Measurements from ENCODE around the gene ARHGAP24. TPM values are rescaled to one million over a fixed set of nuclear protein-coding genes. Genes with fewer than 3 reads are reported as not detected.
A peak's percentile ranks its signal among the peaks of the same experiment; 100 is the strongest.
"Not testable (repeated sequence)": the region's sequence is repeated elsewhere in the genome, so short reads cannot be mapped to it uniquely, and the experiment has no call there.

The ARHGAP24 gene
- total RNA-seq, 2 donors from 2014 or later = 7.0 TPM; not detected in 1

DNA sequence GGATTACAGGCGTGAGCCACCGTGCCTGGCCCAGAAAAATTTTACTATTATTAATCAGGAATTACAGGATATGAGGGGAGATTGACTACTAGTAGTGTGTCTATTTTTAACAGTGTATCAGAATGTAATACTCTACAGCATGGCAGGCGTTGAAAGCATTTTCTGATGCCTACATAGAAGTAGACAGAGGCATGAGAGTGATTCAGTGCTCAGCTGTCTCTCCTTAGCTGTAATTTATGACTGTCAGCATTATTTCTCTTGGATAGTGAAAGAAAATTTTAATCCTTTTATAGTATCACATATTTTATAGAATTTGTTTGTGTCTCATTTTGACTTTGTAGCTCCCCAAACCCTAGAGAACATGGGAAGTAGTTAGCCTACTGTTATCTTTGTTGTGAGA is 20.7 kb downstream of the ARHGAP24 start:
- H3K9me3 ChIP-seq (ENCODE audit: control insufficient read depth, low read length, poor library complexity, severe bottlenecking) = no peaks in the 10 kb centered on the region
- ATAC-seq = no peak
- Mint-ChIP-seq H3K36me3 (ENCODE audit: low read depth) (no peaks in the 10 kb centered on the region), H3K4me1 (no peaks in the 10 kb centered on the region), H3K4me3 (no peak overlapping the region), H3K27me3 (no peaks in the 10 kb centered on the region), H3K27ac (no peak overlapping the region)
- no peak for DNase-seq

DNA sequence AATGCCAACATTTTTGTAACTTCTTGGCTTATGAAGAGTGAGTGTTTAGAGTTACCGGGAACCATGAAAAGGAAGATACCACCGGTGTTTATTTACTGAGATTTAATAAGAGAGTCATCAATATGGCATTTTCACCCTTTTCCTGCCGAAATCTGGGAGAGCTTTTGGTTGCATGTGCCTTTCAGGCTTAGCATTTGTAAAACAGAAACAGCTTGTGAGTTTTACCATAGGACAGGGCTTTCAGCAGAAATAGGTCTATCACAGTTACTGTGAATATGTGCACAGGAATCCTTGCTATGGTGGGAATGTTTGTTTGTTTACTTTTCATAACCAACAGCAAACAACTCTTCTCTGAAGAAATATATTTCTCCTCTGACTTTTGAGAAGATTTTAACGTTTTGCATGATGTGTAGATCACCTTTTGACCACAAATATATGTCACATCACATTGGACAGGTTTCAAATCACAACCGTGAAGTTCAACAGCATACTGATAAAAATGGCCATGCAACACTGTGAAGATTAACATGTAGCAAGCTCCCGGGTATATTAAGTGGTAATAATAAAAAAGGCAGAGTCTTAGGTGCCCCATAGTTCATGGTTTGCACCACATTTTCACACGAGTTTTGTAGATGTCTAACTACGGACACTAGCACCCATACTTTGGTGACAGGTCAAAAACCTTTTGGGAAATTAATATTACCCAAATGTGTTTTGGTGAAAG is 21.3 kb downstream of the ARHGAP24 start:
- Mint-ChIP-seq H3K27me3 (no peaks in the 10 kb centered on the region), H3K4me1 (no peaks in the 10 kb centered on the region), H3K36me3 (ENCODE audit: low read depth) (no peaks in the 10 kb centered on the region), H3K4me3 (no peak overlapping the region), H3K27ac (no peak overlapping the region)
- no peak for ATAC-seq
- DNase-seq = no peak
- H3K9me3 ChIP-seq (ENCODE audit: control insufficient read depth, low read length, poor library complexity, severe bottlenecking) = no peaks in the 10 kb centered on the region

DNA sequence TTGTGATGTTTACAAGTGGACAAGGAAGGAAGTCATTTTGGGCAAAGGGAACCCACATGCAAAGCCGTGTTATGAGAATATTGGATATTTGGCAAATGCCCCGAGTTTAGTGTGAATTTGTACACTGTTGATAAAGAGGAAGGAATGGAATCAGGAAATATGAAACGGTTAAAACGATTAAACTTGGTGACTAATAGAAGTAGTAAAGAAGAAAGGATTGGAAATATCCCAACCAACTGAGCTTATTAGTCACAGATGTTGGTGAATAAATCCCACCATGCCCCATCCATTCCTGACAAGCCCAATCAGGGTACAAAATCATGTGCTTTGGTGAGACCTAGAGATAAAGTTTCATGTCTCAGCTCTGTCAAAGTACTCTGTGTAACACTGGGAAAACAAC is 22.0 kb downstream of the ARHGAP24 start:
- no peak for DNase-seq
- no peaks in the 10 kb centered on the region for H3K36me3 Mint-ChIP-seq (ENCODE audit: low read depth)
- ATAC-seq = no peak
- H3K9me3 ChIP-seq (ENCODE audit: control insufficient read depth, low read length, poor library complexity, severe bottlenecking) = no peaks in the 10 kb centered on the region
- H3K27ac Mint-ChIP-seq = no peak overlapping the region
- H3K4me3 Mint-ChIP-seq = no peak overlapping the region
- no peaks in the 10 kb centered on the region for H3K4me1 Mint-ChIP-seq
- H3K27me3 Mint-ChIP-seq = no peaks in the 10 kb centered on the region

DNA sequence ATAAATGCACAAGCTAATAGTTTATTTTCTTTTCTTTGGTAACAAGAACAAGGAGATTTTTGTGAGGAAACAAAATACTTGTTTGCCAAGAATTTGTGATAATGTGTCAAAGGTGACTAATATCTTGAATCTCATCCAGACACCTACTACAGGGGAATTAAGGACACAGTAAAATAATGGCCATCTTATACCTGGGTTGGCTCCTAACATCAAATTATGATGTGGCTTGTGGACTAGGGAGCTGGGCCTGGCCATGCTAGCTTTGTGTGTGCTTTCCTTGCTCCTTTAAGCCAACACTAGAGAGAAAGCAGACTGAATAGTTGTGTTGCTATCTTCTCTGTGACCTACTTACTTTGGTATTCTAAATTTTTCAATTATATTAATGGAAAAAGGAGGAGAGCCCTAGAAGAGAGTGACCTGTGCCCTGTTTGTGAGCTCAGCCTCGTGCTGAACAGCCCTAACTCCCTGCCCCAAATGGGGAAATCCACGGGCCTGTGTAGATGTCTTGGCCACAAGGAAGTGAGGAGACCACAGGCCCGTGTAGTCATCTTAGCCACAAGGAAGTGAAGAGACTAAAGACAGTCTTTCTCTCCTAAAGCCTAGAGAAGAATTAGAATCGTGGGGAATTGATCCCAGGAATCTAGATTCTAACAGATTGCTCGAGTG is 23.3 kb downstream of the ARHGAP24 start:
- ATAC-seq (peak; percentile 77), DNase-seq (no peak)
- no peaks in the 10 kb centered on the region for H3K27me3 Mint-ChIP-seq
- H3K4me3 Mint-ChIP-seq = no peak overlapping the region
- no peak overlapping the region for H3K27ac Mint-ChIP-seq
- H3K36me3 Mint-ChIP-seq (ENCODE audit: low read depth) = no peaks in the 10 kb centered on the region
- no peaks in the 10 kb centered on the region for H3K9me3 ChIP-seq (ENCODE audit: control insufficient read depth, low read length, poor library complexity, severe bottlenecking)
- H3K4me1 Mint-ChIP-seq = no peaks in the 10 kb centered on the region

DNA sequence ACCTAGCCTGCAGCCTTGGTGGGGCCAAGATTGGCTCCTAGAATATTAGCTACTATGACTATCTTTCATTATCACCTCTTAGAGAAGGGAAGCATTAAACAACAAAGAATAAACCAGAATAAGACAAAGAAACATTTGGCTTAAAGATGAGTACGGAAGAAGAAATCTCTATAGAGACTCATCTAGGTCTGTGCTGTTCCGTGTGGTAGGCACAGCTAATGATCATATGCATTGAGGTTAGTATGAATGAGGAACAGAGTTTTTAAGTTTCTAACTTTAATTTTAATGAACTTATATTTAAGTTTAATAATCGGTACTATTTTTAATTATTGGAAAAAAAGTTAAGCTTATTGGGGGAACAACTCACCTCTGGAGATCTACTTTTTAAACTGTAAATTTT is 24.6 kb downstream of the ARHGAP24 start:
- H3K4me3 Mint-ChIP-seq = no peak overlapping the region
- H3K36me3 Mint-ChIP-seq (ENCODE audit: low read depth) = no peaks in the 10 kb centered on the region
- DNase-seq = no peak
- H3K27me3 Mint-ChIP-seq = no peaks in the 10 kb centered on the region
- no peak for ATAC-seq
- no peak overlapping the region for H3K27ac Mint-ChIP-seq
- H3K4me1 Mint-ChIP-seq = no peaks in the 10 kb centered on the region
- H3K9me3 ChIP-seq (ENCODE audit: control insufficient read depth, low read length, poor library complexity, severe bottlenecking) = no peaks in the 10 kb centered on the region

DNA sequence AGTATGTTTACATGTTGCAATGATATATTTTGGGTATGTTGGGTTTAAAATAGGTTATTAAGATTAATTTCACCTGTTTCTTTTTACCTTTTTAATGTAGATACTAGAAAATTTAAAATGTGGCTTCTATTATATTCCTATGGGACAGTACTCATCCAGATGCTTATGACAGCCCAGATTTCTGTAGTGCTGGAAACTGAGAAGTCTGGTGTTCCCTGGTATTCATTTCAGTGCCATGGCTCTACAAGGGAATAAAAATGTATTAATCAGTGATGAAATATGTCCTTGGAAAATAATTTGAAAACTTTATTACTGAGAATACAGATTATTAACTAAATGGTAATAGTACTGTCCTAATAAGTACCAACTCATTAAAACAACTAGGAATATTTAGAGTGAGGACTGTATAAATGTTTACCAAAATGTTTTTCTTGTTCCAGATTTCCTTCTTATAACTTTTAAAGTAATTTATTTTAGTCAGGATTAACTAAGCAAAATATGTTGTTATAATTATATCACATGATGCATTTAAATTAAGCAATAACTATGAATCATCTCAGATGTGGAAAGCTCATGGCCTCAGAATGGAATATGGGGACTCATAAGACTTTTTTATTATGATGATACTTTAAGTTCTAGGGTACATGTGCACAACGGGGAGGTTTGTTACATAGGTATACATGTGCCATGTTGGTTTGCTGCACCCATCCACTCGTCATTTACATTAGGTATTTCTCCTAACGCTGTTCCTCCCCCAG is 25.3 kb downstream of the ARHGAP24 start:
- no peaks in the 10 kb centered on the region for H3K27me3 Mint-ChIP-seq
- H3K4me1 Mint-ChIP-seq = no peaks in the 10 kb centered on the region
- H3K9me3 ChIP-seq (ENCODE audit: control insufficient read depth, low read length, poor library complexity, severe bottlenecking) = no peaks in the 10 kb centered on the region
- no peak overlapping the region for H3K27ac Mint-ChIP-seq
- no peak overlapping the region for H3K4me3 Mint-ChIP-seq
- DNase-seq (no peak), ATAC-seq (no peak)
- H3K36me3 Mint-ChIP-seq (ENCODE audit: low read depth) = no peaks in the 10 kb centered on the region

DNA sequence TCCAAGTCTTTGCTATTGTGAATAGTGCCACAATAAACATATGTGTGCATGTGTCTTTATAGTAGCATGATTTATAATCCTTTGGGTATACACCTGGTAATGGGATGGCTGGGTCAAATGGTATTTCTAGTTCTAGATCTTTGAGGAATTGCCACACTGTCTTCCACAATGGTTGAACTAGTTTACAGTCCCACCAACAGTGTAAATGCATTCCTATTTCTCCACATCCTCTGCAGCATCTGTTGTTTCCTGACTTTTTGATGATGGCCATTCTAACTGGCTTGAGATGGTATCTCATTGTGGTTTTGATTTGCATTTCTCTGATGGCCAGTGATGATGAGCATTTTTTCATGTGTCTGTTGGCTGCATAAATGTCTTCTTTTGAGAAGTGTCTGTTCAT is 26.2 kb downstream of the ARHGAP24 start:
- not testable (repeated sequence) for H3K4me1 Mint-ChIP-seq; H3K27me3 Mint-ChIP-seq; H3K9me3 ChIP-seq (ENCODE audit: control insufficient read depth, low read length, poor library complexity, severe bottlenecking); H3K36me3 Mint-ChIP-seq (ENCODE audit: low read depth); H3K27ac Mint-ChIP-seq; DNase-seq; H3K4me3 Mint-ChIP-seq; ATAC-seq

DNA sequence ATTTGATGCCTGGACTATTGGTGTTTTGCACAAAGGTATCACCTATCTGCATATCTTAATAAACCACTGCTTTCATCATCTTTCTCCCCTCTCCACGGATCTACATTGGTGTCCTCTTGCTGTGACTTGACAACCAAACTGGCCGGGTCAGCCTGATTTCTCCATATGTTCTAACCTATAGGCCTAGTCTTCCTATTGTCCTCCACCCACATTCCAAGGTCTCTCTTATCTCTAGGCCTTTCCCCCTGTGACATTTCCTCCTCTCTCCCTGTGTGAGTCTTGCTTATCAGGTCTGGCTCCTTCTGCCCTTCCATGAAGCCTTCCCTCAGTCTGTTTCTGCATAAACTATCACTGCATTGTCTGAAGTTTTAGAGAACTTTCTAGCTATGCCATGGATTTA is 33.7 kb downstream of the ARHGAP24 start:
- no peaks in the 10 kb centered on the region for H3K4me1 Mint-ChIP-seq
- H3K27me3 Mint-ChIP-seq = no peaks in the 10 kb centered on the region
- DNase-seq = no peak
- no peaks in the 10 kb centered on the region for H3K36me3 Mint-ChIP-seq (ENCODE audit: low read depth)
- no peak for ATAC-seq
- H3K27ac Mint-ChIP-seq = no peak overlapping the region
- no peak overlapping the region for H3K4me3 Mint-ChIP-seq
- no peaks in the 10 kb centered on the region for H3K9me3 ChIP-seq (ENCODE audit: control insufficient read depth, low read length, poor library complexity, severe bottlenecking)

DNA sequence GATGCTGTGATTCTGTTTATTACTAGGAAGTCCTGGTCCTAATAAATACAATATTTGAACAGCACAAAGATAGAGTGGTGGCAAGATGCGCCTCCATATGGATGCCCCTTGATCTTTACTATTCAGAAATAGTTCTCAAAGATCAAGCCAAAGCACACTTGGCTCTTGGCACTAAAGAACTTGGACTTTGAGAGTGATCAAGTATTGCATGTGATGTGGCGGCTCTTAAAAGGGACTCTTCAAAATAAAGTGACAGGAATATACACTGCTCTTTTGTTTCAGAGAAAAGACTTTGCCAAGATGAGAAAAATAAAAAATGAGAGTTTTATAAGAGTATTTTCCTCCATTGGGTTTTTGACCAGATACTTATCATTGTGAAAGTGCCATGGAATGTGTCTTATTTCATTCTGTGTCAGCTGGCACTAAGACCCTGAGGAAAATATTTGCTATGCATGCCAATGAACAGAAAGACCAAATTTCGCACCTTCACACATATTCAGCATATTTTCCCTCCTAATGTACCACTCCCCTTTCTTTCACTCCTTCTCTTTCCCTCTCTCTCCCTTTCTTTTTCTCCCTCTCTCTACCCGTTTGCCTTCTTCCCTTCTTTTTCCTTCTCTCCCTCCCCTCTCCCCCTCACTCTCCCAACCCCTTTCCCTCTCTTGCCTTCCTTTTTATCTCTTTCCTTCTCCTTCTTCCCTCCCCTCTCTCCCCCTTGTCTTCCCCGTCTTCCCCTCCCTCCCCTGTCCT is 35.1 kb downstream of the ARHGAP24 start:
- Mint-ChIP-seq H3K4me1 (no peaks in the 10 kb centered on the region), H3K4me3 (no peak overlapping the region), H3K27me3 (no peaks in the 10 kb centered on the region), H3K27ac (no peak overlapping the region), H3K36me3 (ENCODE audit: low read depth) (no peaks in the 10 kb centered on the region)
- DNase-seq (no peak), ATAC-seq (no peak)
- H3K9me3 ChIP-seq (ENCODE audit: control insufficient read depth, low read length, poor library complexity, severe bottlenecking) = no peaks in the 10 kb centered on the region

DNA sequence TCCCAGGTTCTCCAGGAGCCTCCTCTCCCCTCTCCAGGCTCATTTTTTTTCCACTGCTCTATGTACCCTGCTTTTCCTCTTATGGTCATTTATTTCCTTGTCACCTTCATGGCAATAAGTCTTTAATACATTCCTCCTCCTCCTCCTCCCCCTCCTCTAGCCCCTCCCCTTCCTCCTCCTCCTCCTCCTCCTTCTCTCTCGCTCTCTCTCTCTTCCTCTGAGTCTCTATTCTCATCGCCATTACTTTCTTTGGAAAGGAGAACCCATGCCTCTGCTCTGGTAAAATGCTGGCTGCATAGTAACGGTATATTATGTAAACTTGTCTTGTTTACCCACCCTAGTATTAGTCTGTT is 35.7 kb downstream of the ARHGAP24 start:
- no peak for DNase-seq

DNA sequence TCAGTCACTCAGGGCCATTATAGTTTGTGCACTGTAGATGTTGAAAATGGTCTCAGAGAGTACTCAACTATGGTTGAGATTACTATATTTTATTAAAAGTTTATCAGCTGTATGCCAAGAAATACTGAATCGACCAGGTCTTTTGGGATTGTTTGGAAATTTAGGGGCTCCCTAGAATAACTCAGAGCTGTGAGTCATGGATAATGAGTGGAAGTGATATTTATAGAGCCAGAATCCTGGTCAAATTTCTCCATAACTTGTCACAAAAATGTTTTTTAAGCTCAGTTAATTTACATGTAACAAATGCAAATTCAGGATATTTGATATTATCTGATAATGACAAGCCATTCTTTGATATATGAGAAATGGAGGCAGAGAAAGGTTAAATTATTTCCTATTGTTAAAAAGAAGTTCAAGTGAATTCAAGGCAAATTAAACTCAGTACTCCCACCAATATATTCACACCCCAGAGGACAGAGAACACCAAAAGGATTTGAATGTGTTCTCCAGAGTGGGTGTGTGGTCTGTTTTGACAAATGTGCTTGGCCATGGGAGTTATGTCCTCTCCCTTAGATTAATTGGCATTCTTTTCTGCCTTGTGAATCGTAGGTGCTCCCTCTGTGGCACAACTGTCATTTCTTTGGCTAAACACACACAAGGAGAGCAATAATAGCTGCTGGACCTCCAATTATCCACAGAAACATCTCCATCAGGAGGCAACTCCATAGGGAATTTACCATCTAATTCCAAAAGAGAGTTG is 37.7 kb downstream of the ARHGAP24 start:
- no peaks in the 10 kb centered on the region for H3K27me3 Mint-ChIP-seq
- no peaks in the 10 kb centered on the region for H3K9me3 ChIP-seq (ENCODE audit: control insufficient read depth, low read length, poor library complexity, severe bottlenecking)
- no peak for DNase-seq
- no peak overlapping the region for H3K27ac Mint-ChIP-seq
- no peaks in the 10 kb centered on the region for H3K4me1 Mint-ChIP-seq
- H3K4me3 Mint-ChIP-seq = no peak overlapping the region
- no peak for ATAC-seq
- H3K36me3 Mint-ChIP-seq (ENCODE audit: low read depth) = no peaks in the 10 kb centered on the region

More for the DNA sequence above, 35.7 kb downstream of the ARHGAP24 start:
- no peaks in the 10 kb centered on the region for H3K36me3 Mint-ChIP-seq (ENCODE audit: low read depth)
- no peak overlapping the region for H3K27ac Mint-ChIP-seq
- H3K27me3 Mint-ChIP-seq = no peaks in the 10 kb centered on the region
- no peak for ATAC-seq
- no peaks in the 10 kb centered on the region for H3K9me3 ChIP-seq (ENCODE audit: control insufficient read depth, low read length, poor library complexity, severe bottlenecking)
- H3K4me1 Mint-ChIP-seq = no peaks in the 10 kb centered on the region
- no peak overlapping the region for H3K4me3 Mint-ChIP-seq

DNA sequence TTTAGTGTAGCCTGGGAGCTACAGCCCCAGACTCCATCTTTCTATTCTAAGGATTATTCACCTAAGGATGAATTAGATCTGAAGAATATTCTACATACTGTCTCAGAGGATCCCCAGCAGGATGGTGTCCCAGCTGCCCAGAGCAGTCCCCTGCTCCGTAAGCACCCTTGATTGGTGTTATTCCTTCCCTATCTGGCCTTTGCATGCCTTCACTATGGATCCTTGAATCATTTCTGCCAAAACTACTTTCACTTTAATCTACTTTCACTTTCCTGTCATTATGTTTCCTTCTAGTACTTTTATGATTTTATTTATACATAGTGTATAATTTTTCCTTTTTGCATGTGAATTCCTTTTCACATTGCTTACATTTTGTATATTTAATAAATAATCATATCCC is 39.2 kb downstream of the ARHGAP24 start:
- Mint-ChIP-seq H3K27ac (no peak overlapping the region), H3K4me1 (no peaks in the 10 kb centered on the region), H3K4me3 (no peak overlapping the region), H3K36me3 (ENCODE audit: low read depth) (no peaks in the 10 kb centered on the region), H3K27me3 (no peaks in the 10 kb centered on the region)
- no peaks in the 10 kb centered on the region for H3K9me3 ChIP-seq (ENCODE audit: control insufficient read depth, low read length, poor library complexity, severe bottlenecking)
- no peak for DNase-seq
- no peak for ATAC-seq

DNA sequence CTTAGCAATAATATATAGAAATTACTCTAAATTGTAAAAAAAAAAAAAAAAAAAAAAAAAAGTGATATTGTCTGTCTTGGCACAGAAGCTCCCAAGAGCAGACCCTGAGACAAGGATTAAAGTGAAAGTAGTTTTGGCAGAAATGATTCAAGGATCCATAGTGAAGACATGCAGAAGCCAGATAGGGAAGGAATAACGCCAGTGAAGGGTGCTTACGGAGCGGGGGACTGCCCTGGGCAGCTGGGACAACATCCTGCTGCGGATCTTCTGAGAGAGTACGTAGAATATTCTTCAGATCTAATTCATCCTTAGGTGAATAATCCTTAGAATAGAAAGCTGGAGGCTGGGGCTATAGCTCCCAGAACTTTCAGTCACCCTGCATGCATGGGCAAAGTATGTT is 39.8 kb downstream of the ARHGAP24 start:
- DNase-seq = no peak
- no peak overlapping the region for H3K4me3 Mint-ChIP-seq
- no peak for ATAC-seq
- no peaks in the 10 kb centered on the region for H3K36me3 Mint-ChIP-seq (ENCODE audit: low read depth)
- no peaks in the 10 kb centered on the region for H3K9me3 ChIP-seq (ENCODE audit: control insufficient read depth, low read length, poor library complexity, severe bottlenecking)
- no peaks in the 10 kb centered on the region for H3K27me3 Mint-ChIP-seq
- no peaks in the 10 kb centered on the region for H3K4me1 Mint-ChIP-seq
- no peak overlapping the region for H3K27ac Mint-ChIP-seq

Measured in T-helper 17 cell (primary cell).